Measurements from ENCODE around the gene ITIH3. TPM values are rescaled to one million over a fixed set of nuclear protein-coding genes. Genes with fewer than 3 reads are reported as not detected.

Gene ITIH3
- total and polyA plus RNA-seq, 10 of the 15 experiments (the other 5 are each of a cell fraction or from before 2014, with no cell fraction given): 0.07 to 0.17 (median 0.15) TPM; not detected in 7

GRCh38 chr3:52795298-52795900 is 803 bp downstream of the ITIH3 start:
- no peak for FAIRE-seq
- intact Hi-C loops (cut with micrococcal nuclease; ENCODE audit: unreplicated experiment) (no loop called here), in situ Hi-C loops (cut with MboI) (no loop called here)
- ChIA-PET SMC1A (ENCODE audit: uncharacterized antibody, unreplicated experiment) (no interaction called here), POLR2A (no interaction called here), RAD21 (ENCODE audit: unreplicated experiment) (no interaction called here), CTCF (no interaction called here)
- H3K9me3 ChIP-seq (replicated peaks; ENCODE audit: control insufficient read depth, insufficient read depth, low read length): no peaks in the 10 kb centered on the region
- H3K4me3 ChIP-seq: no peak overlapping the region
- H2AFZ ChIP-seq (ENCODE audit: control insufficient read depth, low read depth, low read length): no peak overlapping the region
- H3K4me2 ChIP-seq (ENCODE audit: control insufficient read depth, insufficient read depth): no peak overlapping the region
- H3K27ac ChIP-seq (ENCODE audit: control insufficient read depth, insufficient read depth): no peak overlapping the region
- no peak for ATAC-seq
- BruUV-seq (replicated peaks): no TSS peak
- no peaks in the 10 kb centered on the region for H3K4me1 ChIP-seq (ENCODE audit: control insufficient read depth, insufficient read depth, low read length)
- H3K79me2 ChIP-seq (ENCODE audit: control insufficient read depth, insufficient read depth, low read length): no peaks in the 10 kb centered on the region
- no peaks in the 10 kb centered on the region for H3K36me3 ChIP-seq (ENCODE audit: control insufficient read depth in 2 of 2, insufficient read depth in 2 of 2, low read length in 1 of 2)
- H3K9ac ChIP-seq (ENCODE audit: control insufficient read depth, insufficient read depth, low read length): no peak overlapping the region
- TF ChIP-seq, protein P1, sequence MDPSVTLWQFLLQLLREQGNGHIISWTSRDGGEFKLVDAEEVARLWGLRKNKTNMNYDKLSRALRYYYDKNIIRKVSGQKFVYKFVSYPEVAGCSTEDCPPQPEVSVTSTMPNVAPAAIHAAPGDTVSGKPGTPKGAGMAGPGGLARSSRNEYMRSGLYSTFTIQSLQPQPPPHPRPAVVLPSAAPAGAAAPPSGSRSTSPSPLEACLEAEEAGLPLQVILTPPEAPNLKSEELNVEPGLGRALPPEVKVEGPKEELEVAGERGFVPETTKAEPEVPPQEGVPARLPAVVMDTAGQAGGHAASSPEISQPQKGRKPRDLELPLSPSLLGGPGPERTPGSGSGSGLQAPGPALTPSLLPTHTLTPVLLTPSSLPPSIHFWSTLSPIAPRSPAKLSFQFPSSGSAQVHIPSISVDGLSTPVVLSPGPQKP (IDR thresholded peaks at IDR 0.05; ENCODE audit: low read depth, low read length): no peak
- TF ChIP-seq PKNOX1 (IDR thresholded peaks at IDR 0.05) (no peak), RUNX3 (IDR thresholded peaks at IDR 0.05; ENCODE audit: low read length) (no peak), PML (IDR thresholded peaks at IDR 0.05; ENCODE audit: low read length) (no peak), RBBP5 (conservative IDR thresholded peaks at IDR 0.05) (no peak), TCF7 (IDR thresholded peaks at IDR 0.05; ENCODE audit: borderline replicate concordance) (no peak), POLR2AphosphoS5 (IDR thresholded peaks at IDR 0.05; ENCODE audit: low read length) (no peak), CHD4 (IDR thresholded peaks at IDR 0.05) (no peak), EZH2 (IDR thresholded peaks at IDR 0.05; ENCODE audit: borderline replicate concordance, control insufficient read depth, low read depth, low read length) (no peak), CREB1 (IDR thresholded peaks at IDR 0.05; ENCODE audit: low read depth) (no peak)
- TF ChIP-seq, protein P2, sequence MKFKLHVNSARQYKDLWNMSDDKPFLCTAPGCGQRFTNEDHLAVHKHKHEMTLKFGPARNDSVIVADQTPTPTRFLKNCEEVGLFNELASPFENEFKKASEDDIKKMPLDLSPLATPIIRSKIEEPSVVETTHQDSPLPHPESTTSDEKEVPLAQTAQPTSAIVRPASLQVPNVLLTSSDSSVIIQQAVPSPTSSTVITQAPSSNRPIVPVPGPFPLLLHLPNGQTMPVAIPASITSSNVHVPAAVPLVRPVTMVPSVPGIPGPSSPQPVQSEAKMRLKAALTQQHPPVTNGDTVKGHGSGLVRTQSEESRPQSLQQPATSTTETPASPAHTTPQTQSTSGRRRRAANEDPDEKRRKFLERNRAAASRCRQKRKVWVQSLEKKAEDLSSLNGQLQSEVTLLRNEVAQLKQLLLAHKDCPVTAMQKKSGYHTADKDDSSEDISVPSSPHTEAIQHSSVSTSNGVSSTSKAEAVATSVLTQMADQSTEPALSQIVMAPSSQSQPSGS (IDR thresholded peaks at IDR 0.05; ENCODE audit: low read length): no peak
- 68% methylated on average over 9 of the region's 9 CpGs for WGBS (ENCODE audit: insufficient coverage, insufficient replicate concordance, low lambda C conversion rate, missing lambda C conversion rate)
- no peak for DNase-seq (ENCODE audit: low read depth, low spot score)
- no peaks in the 10 kb centered on the region for H4K20me1 ChIP-seq (ENCODE audit: control insufficient read depth, insufficient read depth)
- no peaks in the 10 kb centered on the region; a peak in 1 of 4 replicates for H3K27me3 ChIP-seq (replicated peaks in 1 of 2; ENCODE audit: control insufficient read depth in 2 of 2, insufficient read depth in 2 of 2, low read length in 1 of 2)
